Endothelial cell (in vitro differentiated cells): Measurements from ENCODE around the gene RETREG3. TPM values are rescaled to one million over a fixed set of nuclear protein-coding genes. Genes with fewer than 3 reads are reported as not detected.
"Not testable (repeated sequence)": the region's sequence is repeated elsewhere in the genome, so short reads cannot be mapped to it uniquely, and the experiment has no call there.

Experiments used
- DNase-seq: peaks from one replicate; pipeline ENCODE4 v3.0.0; 2021; ENCODE audit warnings: low spot score
- H3K27ac Mint-ChIP-seq: one replicate; pipeline ENCODE4 v1.8.0; 2021; ENCODE audit warnings: mixed read lengths, inconsistent platforms; ENCODE audit not compliant: unreplicated experiment
- H3K27me3 Mint-ChIP-seq: one replicate; pipeline ENCODE4 v1.8.0; 2021; ENCODE audit warnings: mild to moderate bottlenecking, moderate library complexity, mixed read lengths, inconsistent platforms; ENCODE audit not compliant: unreplicated experiment
- H3K36me3 Mint-ChIP-seq: one replicate; pipeline ENCODE4 v1.8.0; 2021; ENCODE audit warnings: mild to moderate bottlenecking, low read depth, mixed read lengths, inconsistent platforms; ENCODE audit not compliant: unreplicated experiment
- H3K4me1 Mint-ChIP-seq: one replicate; pipeline ENCODE4 v1.8.0; 2021; ENCODE audit warnings: mild to moderate bottlenecking, mixed read lengths, inconsistent platforms; ENCODE audit not compliant: unreplicated experiment
- H3K4me3 Mint-ChIP-seq: one replicate; pipeline ENCODE4 v1.8.0; 2021; ENCODE audit warnings: mild to moderate bottlenecking, mixed read lengths, inconsistent platforms; ENCODE audit not compliant: unreplicated experiment
- H3K9me3 Mint-ChIP-seq: one replicate; pipeline ENCODE4 v1.8.0; 2021; ENCODE audit warnings: mixed read lengths, inconsistent platforms; ENCODE audit not compliant: unreplicated experiment
- CTCF ChIP-seq: fragments of 200-600 bp; sonication (generic); IDR thresholded peaks from one replicate; pipeline ENCODE4 v1.5.0; 2021; ENCODE audit warnings: antibody characterized with exemption; ENCODE audit not compliant: unreplicated experiment
- total RNA-seq: library from RNA; stranded (reverse); fragmentation: NEBNext Ultra II Directional; extraction: Animal tissue kit (Norgen Biotek cat#: 25700); gene quantifications from one replicate; pipeline ENCODE4 v1.2.1, GENCODE V29; 2021; ENCODE audit not compliant: unreplicated experiment

RETREG3 gene
- total RNA-seq, 1 donor from 2014 or later: 92.1 TPM

GRCh38 chr17:42553161-42553818, 55.9 kb downstream of the RETREG3 start:
- TF ChIP-seq CTCF: no peak
- Mint-ChIP-seq H3K4me3 (peak overlapping the region; percentile 92), H3K4me1 (peaks cover 17% of the 10 kb centered on the region), H3K27ac (no peak overlapping the region), H3K27me3 (peaks cover 6% of the 10 kb centered on the region), H3K36me3 (no peaks in the 10 kb centered on the region), H3K9me3 (no peaks in the 10 kb centered on the region)
- DNase-seq: no peak

- not testable (repeated sequence) for H3K27ac Mint-ChIP-seq, H3K36me3 Mint-ChIP-seq, H3K9me3 Mint-ChIP-seq, DNase-seq, H3K27me3 Mint-ChIP-seq
- peak within 1 kb of the TSS; percentile 92 for H3K4me3 Mint-ChIP-seq
- H3K4me1 Mint-ChIP-seq: peaks cover 17% of the 10 kb centered on the region
Observed at GRCh38 chr17:42552736-42553135, 56.4 kb downstream of the RETREG3 start, which contains the start of gene HSD17B1. Gene HSD17B1, plus strand, starts transcription at chr17:42552923. Its CDS starts 11 bp downstream, at chr17:42552934.

- Mint-ChIP-seq H3K36me3 (no peaks in the 10 kb centered on the region), H3K4me3 (peak overlapping the region; percentile 69), H3K4me1 (peaks cover 7% of the 10 kb centered on the region), H3K27ac (no peak overlapping the region), H3K27me3 (peaks cover 11% of the 10 kb centered on the region), H3K9me3 (no peaks in the 10 kb centered on the region)
- DNase-seq: no peak
- TF ChIP-seq CTCF: no peak
Observed at GRCh38 chr17:42548993-42549755, 60.0 kb downstream of the RETREG3 start.

- H3K9me3 Mint-ChIP-seq: no peaks in the 10 kb centered on the region
- H3K4me3 Mint-ChIP-seq: no peak overlapping the region
Observed at GRCh38 chr17:42548070-42548837, 60.9 kb downstream of the RETREG3 start.

More at GRCh38 chr17:42548070-42548837, 60.9 kb downstream of the RETREG3 start:
- Mint-ChIP-seq H3K4me1 (peaks cover 7% of the 10 kb centered on the region), H3K36me3 (no peaks in the 10 kb centered on the region), H3K27me3 (peaks cover 10% of the 10 kb centered on the region), H3K27ac (no peak overlapping the region)
- TF ChIP-seq CTCF: peak; percentile 17
- peak; percentile 76 for DNase-seq
